Brain microvascular endothelial cell (primary cell): ENCODE measurements around the gene GPM6B.

Experiments used
- DNase-seq: peaks from one replicate; pipeline ENCODE4 v3.0.0-alpha.2; 2020
- H3K27ac ChIP-seq: fragments of 250-450 bp; sonication (Bioruptor Pico); 2 replicates; pipeline ENCODE4 v1.5.1; 2020; ENCODE audit warnings: mild to moderate bottlenecking, moderate library complexity
- H3K27me3 ChIP-seq: fragments of 250-450 bp; sonication (Bioruptor Pico); replicated peaks from 2 replicates; pipeline ENCODE4 v1.5.1; 2020; ENCODE audit warnings: mild to moderate bottlenecking
- H3K36me3 ChIP-seq: fragments of 250-450 bp; sonication (Bioruptor Pico); replicated peaks from 2 replicates; pipeline ENCODE4 v1.5.1; 2020; ENCODE audit warnings: mild to moderate bottlenecking
- H3K4me3 ChIP-seq: 2 replicates; pipeline ENCODE4 v1.5.1; 2011; ENCODE audit warnings: low read depth, mild to moderate bottlenecking, control low read depth, low read length, moderate library complexity
- in situ Hi-C: cut with HindIII; loops from 2 replicates; pipeline ENCODE4 v1.10.0; 2017; ENCODE audit warnings: low sequenced_read_pairs, low pct_ligation_motif_present
- TF ChIP-seq, protein P1 (sequence below): IDR thresholded peaks from 2 replicates; pipeline ENCODE4 v1.5.1; 2011; ENCODE audit warnings: low read depth, mild to moderate bottlenecking, moderate library complexity, low read length, control low read depth, inconsistent platforms; ENCODE audit errors: missing control alignments

The GPM6B gene

GRCh38 chrX:13791145-13791544, 25.7 kb downstream of the GPM6B start:
- Histone ChIP-seq H3K27ac (no peak overlapping the region), H3K27me3 (no peaks in the 10 kb centered on the region), H3K36me3 (no peaks in the 10 kb centered on the region), H3K4me3 (no peak overlapping the region)
- in situ Hi-C loops: no loop called here
- TF ChIP-seq, protein P1, sequence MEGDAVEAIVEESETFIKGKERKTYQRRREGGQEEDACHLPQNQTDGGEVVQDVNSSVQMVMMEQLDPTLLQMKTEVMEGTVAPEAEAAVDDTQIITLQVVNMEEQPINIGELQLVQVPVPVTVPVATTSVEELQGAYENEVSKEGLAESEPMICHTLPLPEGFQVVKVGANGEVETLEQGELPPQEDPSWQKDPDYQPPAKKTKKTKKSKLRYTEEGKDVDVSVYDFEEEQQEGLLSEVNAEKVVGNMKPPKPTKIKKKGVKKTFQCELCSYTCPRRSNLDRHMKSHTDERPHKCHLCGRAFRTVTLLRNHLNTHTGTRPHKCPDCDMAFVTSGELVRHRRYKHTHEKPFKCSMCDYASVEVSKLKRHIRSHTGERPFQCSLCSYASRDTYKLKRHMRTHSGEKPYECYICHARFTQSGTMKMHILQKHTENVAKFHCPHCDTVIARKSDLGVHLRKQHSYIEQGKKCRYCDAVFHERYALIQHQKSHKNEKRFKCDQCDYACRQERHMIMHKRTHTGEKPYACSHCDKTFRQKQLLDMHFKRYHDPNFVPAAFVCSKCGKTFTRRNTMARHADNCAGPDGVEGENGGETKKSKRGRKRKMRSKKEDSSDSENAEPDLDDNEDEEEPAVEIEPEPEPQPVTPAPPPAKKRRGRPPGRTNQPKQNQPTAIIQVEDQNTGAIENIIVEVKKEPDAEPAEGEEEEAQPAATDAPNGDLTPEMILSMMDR: no peak
- DNase-seq: no peak

DNA sequence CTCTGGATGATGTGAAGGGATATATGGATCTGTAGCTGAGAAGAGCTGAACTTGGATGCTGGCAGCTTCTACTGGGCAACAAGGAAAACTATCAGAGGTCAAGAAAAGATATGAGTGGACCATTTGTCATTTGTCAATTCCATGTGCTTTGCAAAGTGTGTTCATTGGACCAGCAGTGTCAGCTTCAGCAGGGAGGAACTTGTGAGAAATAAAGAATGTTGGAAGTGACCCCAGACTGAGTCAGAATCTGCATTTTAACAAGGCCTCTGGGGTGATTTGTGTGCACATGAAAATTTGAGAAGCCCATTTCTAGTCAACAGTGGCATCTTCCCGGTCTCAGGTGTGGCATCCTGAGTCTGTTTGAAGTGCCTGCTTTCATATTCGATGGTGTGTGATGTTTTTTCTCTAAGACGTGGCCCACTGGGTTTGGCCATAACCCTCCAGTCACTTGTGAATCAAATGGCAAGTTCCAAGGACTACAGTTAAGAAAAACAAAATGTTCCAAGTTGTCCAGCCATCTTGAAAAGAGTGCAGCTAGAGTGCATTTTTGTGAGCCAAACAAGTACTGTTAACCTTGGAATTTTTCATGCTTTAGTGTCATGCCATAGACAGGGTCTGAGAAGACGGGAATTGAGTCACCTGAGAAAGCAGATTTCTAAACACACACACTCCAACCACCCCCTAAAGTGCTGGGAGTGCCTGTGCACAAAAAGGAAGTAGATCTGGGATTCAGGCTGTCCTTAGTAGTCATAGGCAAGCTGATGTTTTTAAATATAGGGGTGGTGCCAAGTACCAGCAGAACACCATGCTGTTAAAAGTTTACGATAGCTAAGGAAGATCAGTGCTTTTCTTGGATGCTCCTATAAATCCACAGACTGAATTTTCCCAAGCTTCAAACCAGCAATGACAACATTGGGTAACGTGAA, 26.4 kb downstream of the GPM6B start:
- DNase-seq: no peak
- no peaks in the 10 kb centered on the region for H3K36me3 ChIP-seq
- in situ Hi-C loops: no loop called here

DNA sequence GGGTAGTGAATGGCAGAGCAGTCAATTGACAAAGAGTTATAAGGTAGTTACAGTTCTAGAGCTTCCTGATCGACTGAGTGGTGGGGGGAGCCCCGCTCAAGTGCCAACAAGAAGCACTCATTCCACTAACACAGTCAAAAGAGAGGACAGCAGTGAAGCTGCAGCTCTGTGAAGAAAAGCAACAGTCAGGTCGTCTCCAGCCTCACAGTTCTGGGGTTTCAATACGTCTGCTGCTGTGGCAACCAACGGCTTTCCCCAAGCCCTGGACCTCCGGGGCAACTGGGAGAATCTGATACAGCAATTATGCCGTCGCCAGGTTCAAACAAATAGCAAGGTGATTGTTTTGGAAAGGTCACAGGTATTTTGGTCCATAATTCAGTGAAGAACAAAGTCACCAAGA, 30.8 kb downstream of the GPM6B start:
- Histone ChIP-seq H3K27me3 (no peaks in the 10 kb centered on the region), H3K36me3 (no peaks in the 10 kb centered on the region), H3K4me3 (no peak overlapping the region), H3K27ac (no peak overlapping the region)
- no peak for DNase-seq
- in situ Hi-C loops: no loop called here
- TF ChIP-seq, protein P1: no peak

More for the DNA sequence above, 26.4 kb downstream of the GPM6B start:
- no peak overlapping the region for H3K27ac ChIP-seq
- TF ChIP-seq, protein P1: no peak
- H3K4me3 ChIP-seq: no peak overlapping the region
- H3K27me3 ChIP-seq: no peaks in the 10 kb centered on the region

GRCh38 chrX:13780868-13781427, 35.9 kb downstream of the GPM6B start:
- no peak overlapping the region for H3K27ac ChIP-seq
- in situ Hi-C loops: no loop called here
- H3K4me3 ChIP-seq: no peak overlapping the region
- no peaks in the 10 kb centered on the region for H3K27me3 ChIP-seq
- TF ChIP-seq, protein P1: no peak
- no peak for DNase-seq
- no peaks in the 10 kb centered on the region for H3K36me3 ChIP-seq

DNA sequence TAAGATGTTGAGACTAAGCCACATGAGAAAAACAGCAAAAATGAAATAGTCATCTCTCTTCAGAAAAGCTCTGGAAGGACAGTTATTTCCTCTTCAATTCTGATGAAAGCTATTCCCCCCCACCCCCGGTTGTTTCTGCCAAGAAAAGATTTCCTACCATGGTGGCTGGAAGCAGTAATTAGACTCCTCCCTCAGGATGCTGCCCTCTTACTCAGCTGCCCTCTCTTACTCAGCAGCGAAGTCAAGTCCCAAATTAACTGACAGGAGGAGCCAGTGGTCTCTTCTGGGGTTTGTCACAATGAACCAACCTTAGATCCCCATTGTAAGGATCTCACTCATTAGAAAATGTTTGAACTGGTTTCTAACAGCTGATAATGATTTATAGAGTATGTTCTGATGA, 38.0 kb downstream of the GPM6B start:
- peak; percentile 50 for DNase-seq
- in situ Hi-C loops: no loop called here
- TF ChIP-seq, protein P1: peak; percentile 34
- Histone ChIP-seq H3K4me3 (no peak overlapping the region), H3K27ac (no peak overlapping the region), H3K36me3 (no peaks in the 10 kb centered on the region), H3K27me3 (no peaks in the 10 kb centered on the region)
